Astrocyte (in vitro differentiated cells and primary cell): ENCODE measurements around the gene F13A1. TPM values are rescaled to one million over a fixed set of nuclear protein-coding genes. Genes with fewer than 3 reads are reported as not detected.

Experiments
- DNase-seq: peaks from one replicate; pipeline ENCODE4 v3.0.0-alpha.2; 2010; ENCODE audit warnings: low read depth
- FAIRE-seq: peaks from 2 replicates; lab custom pipeline; 2011; peaks lifted over from hg19 to GRCh38; lab: Jason Lieb, UNC
- H2AFZ ChIP-seq: 2 replicates; pipeline ENCODE4 v1.6.0; 2012; ENCODE audit warnings: low read depth, low read length, inconsistent platforms
- H3K27ac ChIP-seq: 2 replicates; pipeline ENCODE4 v1.5.1; 2011; ENCODE audit warnings: low read depth, low read length, inconsistent platforms
- H3K27me3 ChIP-seq: 2 replicates; pipeline ENCODE4 v1.6.0; 2011; ENCODE audit warnings: low read length, inconsistent platforms; ENCODE audit not compliant: insufficient read depth
- H3K36me3 ChIP-seq: 2 replicates; pipeline ENCODE4 v1.5.1; 2011; ENCODE audit warnings: low read length, inconsistent platforms; ENCODE audit not compliant: insufficient read depth
- H3K4me1 ChIP-seq: 2 replicates; pipeline ENCODE4 v1.5.1; 2011; ENCODE audit warnings: low read length, inconsistent platforms; ENCODE audit not compliant: insufficient read depth
- H3K4me2 ChIP-seq: 2 replicates; pipeline ENCODE4 v1.6.0; 2012; ENCODE audit warnings: low read length, inconsistent platforms
- H3K4me3 ChIP-seq: 2 replicates; pipeline ENCODE4 v1.5.1; 2011; ENCODE audit warnings: low read depth, mild to moderate bottlenecking, low read length, inconsistent platforms; ENCODE audit not compliant: insufficient read depth
- H3K79me2 ChIP-seq: 2 replicates; pipeline ENCODE4 v1.6.0; 2012; ENCODE audit warnings: mild to moderate bottlenecking, low read length, inconsistent platforms; ENCODE audit not compliant: insufficient read depth
- H3K9ac ChIP-seq: 2 replicates; pipeline ENCODE4 v1.6.0; 2012; ENCODE audit warnings: mild to moderate bottlenecking, low read length, inconsistent platforms
- H3K9me3 ChIP-seq: 2 replicates; pipeline ENCODE4 v1.5.1; 2012; ENCODE audit warnings: low read depth, mild to moderate bottlenecking, low read length, inconsistent platforms; ENCODE audit not compliant: insufficient read depth
- H4K20me1 ChIP-seq: 2 replicates; pipeline ENCODE4 v1.6.0; 2012; ENCODE audit warnings: low read length, inconsistent platforms; ENCODE audit not compliant: insufficient read depth
- H3K27ac Mint-ChIP-seq: one replicate; pipeline ENCODE4 v1.8.0; 2021; ENCODE audit warnings: mild to moderate bottlenecking, mixed read lengths; ENCODE audit not compliant: unreplicated experiment
- H3K27me3 Mint-ChIP-seq: one replicate; pipeline ENCODE4 v1.8.0; 2021; ENCODE audit warnings: low read depth, mixed read lengths; ENCODE audit not compliant: unreplicated experiment
- H3K36me3 Mint-ChIP-seq: one replicate; pipeline ENCODE4 v1.8.0; 2021; ENCODE audit warnings: low read depth, mixed read lengths; ENCODE audit not compliant: unreplicated experiment
- H3K4me1 Mint-ChIP-seq: one replicate; pipeline ENCODE4 v1.8.0; 2021; ENCODE audit warnings: low read depth, mixed read lengths; ENCODE audit not compliant: unreplicated experiment
- H3K4me3 Mint-ChIP-seq: one replicate; pipeline ENCODE4 v1.8.0; 2021; ENCODE audit warnings: mild to moderate bottlenecking, moderate library complexity, mixed read lengths; ENCODE audit not compliant: unreplicated experiment
- H3K9me3 Mint-ChIP-seq: one replicate; pipeline ENCODE4 v1.8.0; 2021; ENCODE audit warnings: mild to moderate bottlenecking, mixed read lengths; ENCODE audit not compliant: unreplicated experiment
- EZH2 ChIP-seq: IDR thresholded peaks from 2 replicates; pipeline ENCODE4 v1.6.1; 2012; ENCODE audit warnings: mild to moderate bottlenecking, low read length, inconsistent platforms; ENCODE audit not compliant: insufficient read depth
- total RNA-seq: library from RNA; stranded (reverse); gene quantifications from 2 replicates; pipeline ENCODE4 v1.2.1, GENCODE V29; 2021
- TF ChIP-seq, protein P1 (sequence below): IDR thresholded peaks from 2 replicates; pipeline ENCODE4 v1.5.1; 2011; ENCODE audit warnings: low read depth, mild to moderate bottlenecking, inconsistent platforms, low read length, moderate library complexity; ENCODE audit not compliant: insufficient read depth

F13A1 gene
- total RNA-seq, 1 donor from 2014 or later: 10.1 TPM

DNA sequence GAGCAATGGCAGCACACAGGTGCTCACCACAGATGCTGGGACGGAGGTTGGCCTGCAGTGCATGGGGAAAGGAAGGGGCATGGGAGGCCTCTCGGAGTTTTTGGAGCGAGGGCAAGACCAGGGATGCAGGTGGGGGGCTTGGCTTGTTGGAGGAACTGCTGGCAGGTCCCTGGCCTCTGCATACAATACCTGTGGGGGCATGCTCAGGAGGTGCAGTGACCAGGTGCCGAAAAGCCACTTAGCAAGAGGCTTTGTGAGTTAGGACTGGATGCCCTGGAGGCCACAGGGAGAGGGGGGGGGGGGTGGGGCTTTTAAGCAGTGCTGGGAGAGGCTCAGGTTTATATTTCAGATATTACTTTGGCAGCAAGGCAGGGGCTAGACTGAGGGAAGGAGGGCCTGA is 142.7 kb downstream of the F13A1 start:
- no peaks in the 10 kb centered on the region for H3K27me3 ChIP-seq
- no peak overlapping the region for H3K4me2 ChIP-seq
- Mint-ChIP-seq H3K4me1 (peaks cover 4% of the 10 kb centered on the region), H3K36me3 (no peaks in the 10 kb centered on the region), H3K27me3 (peaks cover 11% of the 10 kb centered on the region), H3K4me3 (no peak overlapping the region), H3K27ac (no peak overlapping the region), H3K9me3 (peaks cover 2% of the 10 kb centered on the region)
- no peak for TF ChIP-seq EZH2
- TF ChIP-seq, protein P1, sequence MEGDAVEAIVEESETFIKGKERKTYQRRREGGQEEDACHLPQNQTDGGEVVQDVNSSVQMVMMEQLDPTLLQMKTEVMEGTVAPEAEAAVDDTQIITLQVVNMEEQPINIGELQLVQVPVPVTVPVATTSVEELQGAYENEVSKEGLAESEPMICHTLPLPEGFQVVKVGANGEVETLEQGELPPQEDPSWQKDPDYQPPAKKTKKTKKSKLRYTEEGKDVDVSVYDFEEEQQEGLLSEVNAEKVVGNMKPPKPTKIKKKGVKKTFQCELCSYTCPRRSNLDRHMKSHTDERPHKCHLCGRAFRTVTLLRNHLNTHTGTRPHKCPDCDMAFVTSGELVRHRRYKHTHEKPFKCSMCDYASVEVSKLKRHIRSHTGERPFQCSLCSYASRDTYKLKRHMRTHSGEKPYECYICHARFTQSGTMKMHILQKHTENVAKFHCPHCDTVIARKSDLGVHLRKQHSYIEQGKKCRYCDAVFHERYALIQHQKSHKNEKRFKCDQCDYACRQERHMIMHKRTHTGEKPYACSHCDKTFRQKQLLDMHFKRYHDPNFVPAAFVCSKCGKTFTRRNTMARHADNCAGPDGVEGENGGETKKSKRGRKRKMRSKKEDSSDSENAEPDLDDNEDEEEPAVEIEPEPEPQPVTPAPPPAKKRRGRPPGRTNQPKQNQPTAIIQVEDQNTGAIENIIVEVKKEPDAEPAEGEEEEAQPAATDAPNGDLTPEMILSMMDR: no peak
- no peak overlapping the region for H3K9ac ChIP-seq
- H3K36me3 ChIP-seq: no peaks in the 10 kb centered on the region
- FAIRE-seq (no peak), DNase-seq (no peak)
- no peaks in the 10 kb centered on the region for H3K4me1 ChIP-seq
- no peak overlapping the region for H3K27ac ChIP-seq
- no peak overlapping the region for H2AFZ ChIP-seq
- no peaks in the 10 kb centered on the region for H3K9me3 ChIP-seq
- H3K79me2 ChIP-seq: no peaks in the 10 kb centered on the region
- H3K4me3 ChIP-seq: no peak overlapping the region
- H4K20me1 ChIP-seq: no peaks in the 10 kb centered on the region

GRCh38 chr6:6176586-6177228 is 143.8 kb downstream of the F13A1 start:
- Mint-ChIP-seq H3K4me3 (no peak overlapping the region), H3K4me1 (peaks cover 4% of the 10 kb centered on the region), H3K9me3 (peaks cover 2% of the 10 kb centered on the region), H3K36me3 (no peaks in the 10 kb centered on the region), H3K27me3 (peaks cover 10% of the 10 kb centered on the region), H3K27ac (no peak overlapping the region)
- no peak for FAIRE-seq
- DNase-seq: no peak
- H3K27ac ChIP-seq: no peak overlapping the region
- no peaks in the 10 kb centered on the region for H3K4me1 ChIP-seq
- no peaks in the 10 kb centered on the region for H4K20me1 ChIP-seq
- H3K9ac ChIP-seq: no peak overlapping the region
- no peaks in the 10 kb centered on the region for H3K9me3 ChIP-seq
- no peak for TF ChIP-seq EZH2
- TF ChIP-seq, protein P1: no peak
- H3K4me3 ChIP-seq: no peak overlapping the region
- no peaks in the 10 kb centered on the region for H3K36me3 ChIP-seq
- H2AFZ ChIP-seq: no peak overlapping the region
- H3K27me3 ChIP-seq: no peaks in the 10 kb centered on the region
- no peak overlapping the region for H3K4me2 ChIP-seq
- H3K79me2 ChIP-seq: no peaks in the 10 kb centered on the region

DNA sequence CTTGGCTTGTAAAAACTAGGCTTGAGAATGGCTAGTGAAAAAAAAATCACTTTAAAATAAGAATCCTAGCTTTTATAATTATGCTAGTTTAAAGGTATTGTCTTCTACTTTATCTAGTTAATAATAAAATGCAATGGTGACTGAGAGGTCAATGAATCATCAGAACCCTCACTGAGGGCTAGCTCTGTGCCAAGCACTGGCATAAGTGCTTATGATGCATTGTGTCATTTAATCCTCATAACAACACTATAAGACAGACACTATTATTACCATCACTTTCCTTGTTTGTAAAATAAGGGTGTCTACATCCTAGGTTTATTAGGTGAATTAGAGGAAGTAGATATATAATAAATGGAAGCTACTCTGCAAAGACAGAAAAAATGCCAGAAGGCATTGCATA is 144.3 kb downstream of the F13A1 start:
- H3K79me2 ChIP-seq: no peaks in the 10 kb centered on the region
- H3K4me3 ChIP-seq: no peak overlapping the region
- H3K27ac ChIP-seq: no peak overlapping the region
- Mint-ChIP-seq H3K4me1 (peaks cover 4% of the 10 kb centered on the region), H3K27me3 (peaks cover 12% of the 10 kb centered on the region), H3K36me3 (no peaks in the 10 kb centered on the region), H3K4me3 (no peak overlapping the region), H3K27ac (no peak overlapping the region), H3K9me3 (peaks cover 5% of the 10 kb centered on the region)
- H2AFZ ChIP-seq: no peak overlapping the region
- H3K36me3 ChIP-seq: no peaks in the 10 kb centered on the region
- H4K20me1 ChIP-seq: no peaks in the 10 kb centered on the region
- no peaks in the 10 kb centered on the region for H3K27me3 ChIP-seq
- no peak overlapping the region for H3K4me2 ChIP-seq
- no peak overlapping the region for H3K9ac ChIP-seq
- peaks cover 3% of the 10 kb centered on the region for H3K9me3 ChIP-seq
- DNase-seq (no peak), FAIRE-seq (no peak)
- no peaks in the 10 kb centered on the region for H3K4me1 ChIP-seq
- TF ChIP-seq, protein P1: no peak
- TF ChIP-seq EZH2: no peak
